Endothelial cell of umbilical vein (primary cell): ENCODE results near the gene ADGRL3.

Experiments
- CTCF ChIP-seq, 2 donors: IDR thresholded peaks; 1 replicate in 1 of 2; 2 replicates in 1 of 2; pipeline ENCODE4 v1.5.1; 2011; ENCODE audit warnings: low read length in 2 of 2, mild to moderate bottlenecking in 2 of 2, moderate library complexity in 2 of 2, control low read depth in 1 of 2, inconsistent platforms in 1 of 2, low read depth in 1 of 2; ENCODE audit not compliant: insufficient read depth in 1 of 2; ENCODE audit errors: extremely low read depth in 1 of 2
- EZH2 ChIP-seq: IDR thresholded peaks from 2 replicates; pipeline ENCODE4 v1.6.1; 2012; ENCODE audit warnings: borderline replicate concordance, low read depth, mild to moderate bottlenecking, moderate library complexity, low read length, inconsistent platforms; ENCODE audit not compliant: severe bottlenecking
- FOS ChIP-seq: IDR thresholded peaks from 2 replicates; pipeline ENCODE4 v1.6.1; 2011; ENCODE audit warnings: mild to moderate bottlenecking, low read length, moderate library complexity, borderline replicate concordance; ENCODE audit not compliant: insufficient read depth
- JUN ChIP-seq: IDR thresholded peaks from 2 replicates; pipeline ENCODE4 v1.6.1; 2011; ENCODE audit warnings: borderline replicate concordance, low read depth; ENCODE audit not compliant: insufficient read length, insufficient read depth
- MYC ChIP-seq: IDR thresholded peaks from one replicate; pipeline ENCODE4 v1.6.1; 2011; ENCODE audit warnings: mild to moderate bottlenecking, low read depth, low read length
- POLR2A ChIP-seq: IDR thresholded peaks from 2 replicates; pipeline ENCODE4 v1.6.1; 2012; ENCODE audit warnings: low read depth, mild to moderate bottlenecking, control low read depth, low read length
- POLR2AphosphoS5 ChIP-seq: IDR thresholded peaks from 2 replicates; pipeline ENCODE4 v1.6.1; 2012; ENCODE audit warnings: low read depth, mild to moderate bottlenecking, control low read depth, low read length, moderate library complexity; ENCODE audit not compliant: insufficient read depth

- no peak for TF ChIP-seq POLR2A
- TF ChIP-seq CTCF (IDR thresholded peaks at IDR 0.05; ENCODE audit: extremely low read depth in 1 of 2, insufficient read depth in 1 of 2, low read depth in 1 of 2, low read length in 2 of 2), result no peak
- no peak for TF ChIP-seq POLR2AphosphoS5
- TF ChIP-seq MYC, result no peak
- no peak for TF ChIP-seq EZH2
- TF ChIP-seq JUN, result no peak
- no peak for TF ChIP-seq FOS
Observed at GRCh38 chr4:61619528-61619927, 419.4 kb downstream of the ADGRL3 start.
